CD4-positive, alpha-beta T cell treated with Interferon alpha-2 for 1 hour (primary cell): ENCODE data around the gene NDUFB7.
"Not testable (repeated sequence)": the region's sequence is repeated elsewhere in the genome, so short reads cannot be mapped to it uniquely, and the experiment has no call there.

Source experiments
- DNase-seq, 2 donors: peaks; one replicate each; pipeline ENCODE4 v3.0.0-alpha.2; 2020 to 2022

Gene NDUFB7

GRCh38 chr19:14571695-14572490 lies at the start of gene NDUFB7:
TSS of gene NDUFB7 (minus strand) at chr19:14572066. CDS start at chr19:14572000, 66 bp downstream.
- peak; percentile 93 to 95 for DNase-seq

DNA sequence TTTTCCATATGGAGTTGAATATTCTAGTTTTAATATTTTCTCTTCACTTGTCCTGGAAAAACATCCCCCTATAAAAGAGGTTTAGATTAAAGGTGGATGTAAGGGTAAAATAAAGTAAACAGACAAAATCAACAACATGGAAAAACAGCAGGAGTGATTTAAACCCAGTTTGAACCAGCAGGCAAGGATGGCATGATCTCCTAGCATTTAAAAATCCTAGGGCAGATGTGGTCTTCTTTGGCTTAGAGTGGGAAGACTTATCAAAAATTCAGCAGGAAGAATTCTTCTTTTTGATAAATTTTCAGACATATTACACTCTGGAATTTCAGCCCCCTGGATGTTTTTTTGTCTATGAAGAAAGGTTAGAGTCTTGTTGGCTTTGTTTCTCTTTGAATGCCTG lies 47.5 kb upstream of the NDUFB7 start:
- no peak for DNase-seq

DNA sequence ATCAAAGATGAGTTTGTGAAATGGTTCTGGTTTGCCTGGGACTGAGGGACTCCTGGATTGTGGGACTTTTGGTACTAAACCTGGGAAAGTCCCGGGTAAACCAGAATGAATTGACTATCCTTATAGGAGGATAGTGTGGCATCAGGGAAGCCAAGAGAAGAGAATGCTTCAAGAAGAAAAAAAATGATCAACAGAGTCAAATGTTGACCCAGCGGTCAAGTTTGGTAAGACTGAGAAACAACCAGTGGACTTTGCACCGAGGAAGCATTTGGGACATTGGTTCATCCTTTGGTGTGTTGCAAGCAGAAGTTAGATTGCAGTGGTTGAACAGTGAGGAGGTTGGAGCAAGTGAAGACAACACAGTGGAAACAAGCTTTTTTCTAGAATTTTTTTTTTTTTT lies 44.5 kb upstream of the NDUFB7 start:
- DNase-seq: peak in 1 of 2 donors; percentile 6

DNA sequence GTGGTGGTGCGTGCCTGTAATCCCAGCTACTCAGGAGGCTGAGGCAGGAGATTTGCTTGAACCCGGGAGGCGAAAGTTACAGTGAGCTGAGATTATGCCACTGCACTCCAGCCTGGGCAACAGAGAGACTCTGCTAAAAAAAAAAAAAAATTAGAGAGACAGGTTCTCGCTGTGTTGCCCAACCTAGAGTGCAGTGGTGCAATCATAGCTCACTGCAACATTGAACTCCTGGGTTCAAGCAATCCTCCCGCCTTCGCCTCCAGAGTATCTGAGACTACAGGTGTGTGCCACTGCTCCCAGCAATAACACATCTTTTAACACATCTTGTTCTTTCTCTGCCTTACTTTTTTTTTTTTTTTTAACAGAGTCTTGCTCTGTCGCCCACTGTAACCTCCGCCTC lies 43.8 kb upstream of the NDUFB7 start:
- no peak for DNase-seq

DNA sequence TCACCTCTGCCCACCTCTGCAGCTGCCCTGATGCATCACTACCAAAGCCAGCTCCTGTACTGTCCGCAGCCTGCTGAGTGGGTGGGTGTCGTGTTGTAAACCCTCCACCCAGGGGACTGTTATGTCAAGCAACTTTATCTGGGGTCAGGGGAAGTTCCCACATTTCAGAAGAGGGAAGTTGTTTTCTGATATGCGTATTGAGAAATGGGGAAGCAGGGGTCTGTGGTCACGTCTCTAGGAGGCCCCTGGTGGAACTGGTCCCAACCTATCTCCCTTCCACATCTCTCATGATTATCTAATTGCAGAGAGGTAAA lies 42.2 kb upstream of the NDUFB7 start:
- DNase-seq: peak; percentile 16 to 55

DNA sequence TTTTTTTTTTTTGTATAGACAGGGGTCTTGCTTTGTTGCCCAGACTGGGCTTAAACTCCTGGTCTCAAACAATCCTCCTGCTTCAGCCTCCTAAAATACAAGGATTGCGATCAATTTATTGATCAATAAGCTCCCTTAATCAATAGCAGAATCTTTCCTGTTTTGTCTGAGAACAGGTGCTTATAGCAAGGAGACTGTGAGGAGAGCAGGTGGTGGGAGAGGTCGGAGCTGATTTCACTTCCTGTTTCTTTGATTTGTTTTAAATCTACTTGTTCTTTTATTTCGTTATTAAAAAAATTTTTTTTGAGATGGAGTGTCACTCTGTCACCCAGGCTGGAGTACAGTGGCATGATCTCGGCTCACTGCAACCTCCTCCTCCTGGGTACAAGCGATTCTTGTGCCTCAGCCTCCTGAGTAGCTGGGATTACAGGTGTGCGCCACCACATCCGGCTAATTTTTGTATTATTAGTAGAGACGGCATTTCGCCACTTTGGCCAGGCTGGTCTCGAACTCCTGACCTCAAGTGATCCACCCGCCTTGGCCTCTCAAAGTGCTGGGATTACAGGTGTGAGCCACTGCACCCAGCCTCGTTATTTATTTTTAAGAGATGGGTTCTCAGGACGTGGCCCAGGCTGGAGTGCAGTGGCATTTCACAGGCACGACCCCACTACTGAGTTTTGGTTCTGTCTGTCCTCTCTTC lies 41.7 kb upstream of the NDUFB7 start:
- DNase-seq: peak in 1 of 2 donors; percentile 22

DNA sequence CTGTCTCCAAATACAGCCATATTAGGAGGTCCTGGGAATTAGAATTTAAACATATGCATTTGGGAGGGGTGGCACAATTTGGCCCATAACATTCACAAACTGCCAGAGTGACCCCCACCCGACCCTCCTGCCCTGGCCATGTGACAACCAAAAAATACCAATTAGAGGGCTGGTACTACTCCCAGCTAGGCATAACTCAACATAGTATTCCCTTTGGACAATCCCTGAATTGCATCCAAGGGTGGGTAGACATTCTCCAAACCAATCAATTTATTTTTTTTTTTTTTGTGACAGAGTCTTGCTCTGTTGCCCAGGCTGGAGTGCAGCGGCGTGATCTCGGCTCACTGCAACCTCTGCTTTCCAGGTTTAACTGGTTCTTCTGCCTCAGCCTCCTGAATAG lies 40.8 kb upstream of the NDUFB7 start:
- no peak for DNase-seq

DNA sequence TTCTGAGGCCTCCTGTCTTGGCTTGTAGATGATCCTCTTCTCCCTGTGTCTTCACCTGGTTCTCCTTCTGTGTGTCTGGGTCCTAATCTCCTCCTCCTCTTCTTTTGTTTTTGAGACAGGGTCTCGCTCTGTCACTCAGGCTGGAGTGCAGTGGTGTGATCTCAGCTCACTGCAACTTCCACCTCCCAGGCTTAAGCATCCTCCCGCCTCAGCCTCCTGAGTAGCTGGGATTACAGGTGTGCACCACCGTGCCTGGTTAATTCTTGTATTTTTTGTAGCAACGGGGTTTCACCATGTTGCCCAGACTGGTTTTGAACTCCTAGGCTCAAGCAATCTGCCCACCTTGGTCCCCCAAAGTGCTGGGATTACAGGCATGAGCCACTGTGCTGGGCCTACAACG lies 40.4 kb upstream of the NDUFB7 start:
- DNase-seq: not testable (repeated sequence)

- no peak for DNase-seq
Measured at GRCh38 chr19:14611051-14611450, 39.2 kb upstream of the NDUFB7 start.

DNA sequence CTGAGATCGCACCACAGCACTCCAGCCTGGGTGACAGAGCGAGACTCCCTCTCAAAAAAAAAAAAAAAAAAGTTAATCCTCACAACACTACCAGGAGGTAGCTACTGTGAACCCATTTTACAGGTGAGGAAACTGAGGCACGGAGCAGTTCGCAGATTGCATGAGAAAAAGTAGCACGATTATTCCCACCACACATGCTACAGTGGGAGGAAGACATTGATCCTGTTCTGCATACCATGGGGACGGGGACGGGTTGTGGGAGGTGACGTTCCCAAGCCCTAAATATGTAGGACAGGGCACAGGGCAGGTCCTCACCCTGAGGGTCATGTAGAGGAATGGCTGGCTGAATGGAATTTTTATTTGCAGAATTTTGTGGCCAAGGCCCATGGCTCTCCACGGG lies 34.8 kb upstream of the NDUFB7 start:
- no peak for DNase-seq

GRCh38 chr19:14603990-14604387 lies 32.1 kb upstream of the NDUFB7 start:
- DNase-seq: peak in 1 of 2 donors; percentile 43

- DNase-seq: no peak
Measured at GRCh38 chr19:14599548-14600147, 27.8 kb upstream of the NDUFB7 start.

- no peak for DNase-seq
Measured at GRCh38 chr19:14595558-14595957, 23.7 kb upstream of the NDUFB7 start.

- DNase-seq: not testable (repeated sequence)
Measured at GRCh38 chr19:14589433-14589832, 17.6 kb upstream of the NDUFB7 start.

DNA sequence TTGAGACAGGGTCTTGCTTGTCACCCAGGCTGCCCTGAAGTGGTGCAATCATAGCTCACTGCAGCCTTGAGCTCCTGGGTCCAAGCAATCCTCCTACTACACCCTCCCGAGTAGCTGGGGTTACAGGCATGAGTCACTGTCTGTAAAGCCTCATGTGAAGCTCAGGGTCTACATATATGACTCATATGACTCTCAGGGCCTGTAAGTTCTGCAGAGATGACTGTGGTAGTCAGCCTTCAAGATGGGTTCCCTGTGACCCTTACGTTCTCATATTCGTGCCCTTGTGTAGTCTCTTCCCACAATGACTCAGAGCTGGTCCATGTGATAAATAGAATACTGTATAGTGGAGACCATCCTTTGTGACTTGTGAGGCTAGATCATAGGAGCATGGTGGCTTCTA lies 13.3 kb upstream of the NDUFB7 start:
- DNase-seq: peak in 1 of 2 donors; percentile 22

DNA sequence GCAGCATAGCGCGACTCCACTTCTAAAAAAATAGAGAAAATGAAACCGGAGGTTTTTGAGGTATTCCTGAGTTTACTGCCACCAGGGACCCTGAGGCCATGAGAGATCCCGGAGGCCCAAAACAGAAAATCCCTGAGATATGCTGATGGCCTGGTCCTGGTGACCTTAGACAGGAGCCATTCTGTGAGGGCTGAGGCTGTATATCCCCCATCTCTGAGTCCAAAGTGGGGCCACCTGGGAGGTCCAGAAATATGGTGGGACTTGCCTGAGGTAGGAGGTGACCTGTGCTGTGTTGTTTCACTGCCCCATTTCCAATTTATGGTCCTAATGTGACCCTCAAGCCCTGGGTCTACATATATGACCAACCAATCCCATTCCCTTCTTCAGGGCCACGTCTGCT lies 12.5 kb upstream of the NDUFB7 start:
- DNase-seq: not testable (repeated sequence)

GRCh38 chr19:14582894-14583340 lies 11.1 kb upstream of the NDUFB7 start, which contains the start of gene CLEC17A:
TSS of gene CLEC17A (plus strand) at chr19:14583084. CDS start at chr19:14583161, 77 bp downstream.
- peak in 1 of 2 donors; percentile 71 for DNase-seq

DNA sequence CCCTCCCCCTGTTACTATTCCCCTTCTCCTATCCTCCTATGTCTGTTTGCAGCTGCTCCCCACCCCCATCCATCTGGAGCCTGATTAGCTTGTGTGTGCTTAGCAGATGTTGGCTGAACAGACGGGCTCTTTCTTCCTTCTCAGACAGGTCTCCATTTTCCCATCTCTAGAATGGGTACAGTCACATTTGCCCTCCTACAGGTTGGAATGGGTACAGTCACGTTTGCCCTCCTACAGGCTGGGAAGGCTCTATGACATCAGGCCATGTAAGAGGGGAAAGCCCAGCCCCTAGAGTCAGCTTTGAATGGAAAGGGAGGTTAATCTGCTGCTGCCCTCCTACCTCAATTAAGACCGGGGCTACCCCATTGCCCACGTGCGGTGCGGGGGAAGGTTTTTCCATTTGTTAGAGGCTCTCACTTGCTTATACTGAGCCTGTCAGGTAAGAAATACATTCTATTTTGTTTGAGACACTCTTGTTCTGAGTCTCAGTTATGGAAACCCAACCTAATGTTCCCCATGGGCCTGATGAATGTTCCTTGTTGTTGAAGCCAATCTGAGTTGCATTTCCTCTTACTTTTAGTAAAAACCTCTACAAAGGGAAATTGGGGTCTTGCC lies 8.9 kb upstream of the NDUFB7 start:
- DNase-seq: no peak

GRCh38 chr19:14577885-14578427 lies 6.1 kb upstream of the NDUFB7 start:
- peak in 1 of 2 donors; percentile 15 for DNase-seq

DNA sequence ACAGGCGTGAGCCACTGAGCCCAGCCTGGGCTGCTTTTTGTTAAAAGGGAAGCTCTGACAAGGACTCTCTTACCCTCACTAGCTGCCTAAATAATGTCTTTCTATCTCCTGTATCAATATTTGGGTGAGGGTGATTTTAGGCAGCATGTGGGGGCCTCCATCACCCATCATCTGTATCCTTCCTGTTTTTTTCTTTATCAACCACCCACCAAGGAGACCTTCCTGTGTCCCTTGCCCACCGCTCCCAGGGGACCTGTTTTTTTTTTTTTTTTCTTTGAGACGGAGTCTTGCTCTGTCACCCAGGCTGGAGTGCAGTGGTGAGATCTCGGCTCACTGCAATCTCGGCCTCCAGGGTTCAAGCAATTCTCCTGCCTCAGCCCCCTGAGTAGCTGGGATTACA lies 5.4 kb upstream of the NDUFB7 start:
- DNase-seq: no peak

DNA sequence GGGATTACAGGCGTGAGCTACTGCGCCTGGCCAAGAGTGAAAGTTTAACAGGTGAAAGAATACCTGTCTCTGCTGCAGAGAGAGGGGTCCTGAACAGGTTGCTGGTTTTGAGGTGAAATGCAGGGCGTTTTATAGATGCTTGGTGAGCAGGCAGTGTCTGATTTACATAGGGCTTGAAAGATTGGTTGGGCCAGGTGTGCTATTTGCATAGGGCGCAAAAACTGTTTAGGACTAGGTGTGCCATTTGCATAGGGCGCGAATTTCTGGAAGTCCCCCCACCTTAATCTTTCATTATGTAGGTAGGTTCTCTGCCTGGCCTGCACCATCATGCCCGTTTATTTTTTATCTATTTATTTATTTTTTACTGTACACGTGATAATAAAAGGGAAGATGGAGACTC lies 4.5 kb upstream of the NDUFB7 start:
- no peak for DNase-seq

DNA sequence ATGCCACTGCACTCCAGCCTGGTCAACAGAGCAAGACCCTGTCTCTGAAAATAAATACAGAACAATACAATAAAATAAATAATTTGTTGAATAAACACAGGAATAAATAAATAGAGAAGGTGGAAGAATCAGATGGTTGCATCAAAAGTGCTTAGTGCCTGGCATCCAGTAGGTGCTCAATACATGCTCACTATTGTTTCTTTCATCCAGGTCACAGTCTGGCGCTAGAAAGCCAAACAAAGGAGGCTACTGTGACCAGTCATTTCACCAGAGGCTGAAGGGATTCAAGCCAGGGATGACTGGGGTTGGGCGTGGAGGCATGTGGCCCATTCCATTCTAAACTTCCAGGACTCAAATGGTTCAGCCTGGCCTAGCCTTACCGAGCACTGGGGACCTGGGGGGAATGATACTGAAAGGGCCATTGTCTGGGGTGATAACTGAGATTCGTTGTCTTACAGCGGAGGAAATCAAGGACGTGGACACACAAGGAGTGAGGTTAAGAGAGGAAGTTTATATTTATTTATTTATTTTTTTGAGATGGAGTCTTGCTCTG lies 3.6 kb upstream of the NDUFB7 start:
- DNase-seq: no peak
